CMK (cell line): ENCODE data around the gene CCL7.

Experiments
- DNase-seq: peaks from one replicate; pipeline ENCODE4 v3.0.0-alpha.2; 2010; ENCODE audit warnings: low read depth

Gene CCL7

GRCh38 chr17:34246881-34247280 lies 23.1 kb upstream of the CCL7 start:
- DNase-seq = no peak

- DNase-seq = no peak
These were observed 21.5 kb upstream of the CCL7 start for GRCh38 chr17:34248511-34249024.

- no peak for DNase-seq
These were observed 21.0 kb upstream of the CCL7 start for GRCh38 chr17:34249061-34249460.

GRCh38 chr17:34249478-34249877 lies 20.5 kb upstream of the CCL7 start:
- no peak for DNase-seq

GRCh38 chr17:34251186-34251585 lies 18.8 kb upstream of the CCL7 start:
- DNase-seq = no peak

- peak; percentile 49 for DNase-seq
These were observed 18.0 kb upstream of the CCL7 start for GRCh38 chr17:34252095-34252443.

- DNase-seq = no peak
These were observed 17.4 kb upstream of the CCL7 start for GRCh38 chr17:34252444-34253138.

GRCh38 chr17:34253139-34253525 lies 16.9 kb upstream of the CCL7 start:
- DNase-seq = no peak

- DNase-seq = no peak
These were observed 15.9 kb upstream of the CCL7 start for GRCh38 chr17:34254146-34254545.

- DNase-seq = peak; percentile 61
These were observed 15.2 kb upstream of the CCL7 start, which contains the start of gene CCL2 for GRCh38 chr17:34254651-34255380. Gene CCL2, plus strand, starts transcription at chr17:34255285. Its CDS starts 65 bp downstream, at chr17:34255350.

- DNase-seq = no peak
These were observed 14.7 kb upstream of the CCL7 start for GRCh38 chr17:34255381-34255732.

- no peak for DNase-seq
These were observed 14.2 kb upstream of the CCL7 start for GRCh38 chr17:34255841-34256240.

- no peak for DNase-seq
These were observed 12.6 kb upstream of the CCL7 start for GRCh38 chr17:34257299-34257985.

GRCh38 chr17:34257986-34258326 lies 12.1 kb upstream of the CCL7 start:
- DNase-seq = no peak

- DNase-seq = no peak
These were observed 10.9 kb upstream of the CCL7 start for GRCh38 chr17:34259146-34259545.

GRCh38 chr17:34260861-34261260 lies 9.2 kb upstream of the CCL7 start:
- no peak for DNase-seq

GRCh38 chr17:34261568-34262337 lies 8.3 kb upstream of the CCL7 start:
- DNase-seq = no peak

- DNase-seq = no peak
These were observed 4.3 kb upstream of the CCL7 start for GRCh38 chr17:34265711-34266110.

- DNase-seq = no peak
These were observed 5.9 kb downstream of the CCL7 start for GRCh38 chr17:34275881-34276280.

GRCh38 chr17:34276826-34277225 lies 6.8 kb downstream of the CCL7 start:
- DNase-seq = no peak

GRCh38 chr17:34283571-34283970 lies 13.6 kb downstream of the CCL7 start:
- no peak for DNase-seq

- no peak for DNase-seq
These were observed 15.3 kb downstream of the CCL7 start, which contains the start of gene CCL11 for GRCh38 chr17:34285286-34285792. Gene CCL11, plus strand, starts transcription at chr17:34285742. Its CDS starts 67 bp downstream, at chr17:34285809.
